Keratinocyte (primary cell): ENCODE data around the gene TRIM63.

Experiments
- EZH2 ChIP-seq: IDR thresholded peaks from one replicate; pipeline ENCODE4 v1.6.1; 2012; ENCODE audit warnings: inconsistent platforms, mild to moderate bottlenecking, low read length, moderate library complexity
- TF ChIP-seq, protein P1 (sequence below), 3 experiments: IDR thresholded peaks in 1 of 3; conservative IDR thresholded peaks in 1 of 3; optimal IDR thresholded peaks in 1 of 3; 2 replicates in 2 of 3; 3 replicates in 1 of 3; pipeline versions ENCODE3 to v1.5.1; 2011; ENCODE audit warnings: low read length in 3 of 3, mild to moderate bottlenecking in 3 of 3, moderate library complexity in 2 of 3, control low read depth in 1 of 3, inconsistent platforms in 1 of 3; ENCODE audit not compliant: insufficient read depth in 2 of 3; ENCODE audit errors: extremely low read depth in 1 of 3

DNA sequence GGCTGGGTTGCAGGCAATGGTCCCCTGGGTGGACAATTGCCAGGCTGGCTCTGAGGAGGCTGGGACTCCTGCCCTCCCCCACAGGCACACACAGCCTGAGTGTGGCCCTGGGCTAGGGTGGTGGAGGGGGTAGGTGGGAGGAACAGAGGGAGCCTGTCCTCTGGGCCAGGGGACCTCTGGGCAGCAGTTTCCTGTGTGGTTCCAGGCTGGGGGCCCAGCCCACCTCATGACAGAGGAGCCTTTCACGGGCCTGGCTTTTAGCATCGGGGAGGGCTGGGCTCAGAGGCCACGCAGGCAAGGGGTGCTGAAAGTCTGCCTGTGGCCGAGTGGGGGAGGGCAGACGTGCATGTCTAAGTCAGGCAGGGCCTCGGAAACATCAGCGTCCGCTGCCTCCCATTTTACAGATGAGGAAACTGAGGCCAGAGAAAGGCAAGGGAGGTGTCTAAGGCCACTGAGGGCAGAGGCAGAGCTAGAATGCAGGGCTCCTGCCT is 38.9 kb downstream of the TRIM63 start:
- TF ChIP-seq, protein P1, sequence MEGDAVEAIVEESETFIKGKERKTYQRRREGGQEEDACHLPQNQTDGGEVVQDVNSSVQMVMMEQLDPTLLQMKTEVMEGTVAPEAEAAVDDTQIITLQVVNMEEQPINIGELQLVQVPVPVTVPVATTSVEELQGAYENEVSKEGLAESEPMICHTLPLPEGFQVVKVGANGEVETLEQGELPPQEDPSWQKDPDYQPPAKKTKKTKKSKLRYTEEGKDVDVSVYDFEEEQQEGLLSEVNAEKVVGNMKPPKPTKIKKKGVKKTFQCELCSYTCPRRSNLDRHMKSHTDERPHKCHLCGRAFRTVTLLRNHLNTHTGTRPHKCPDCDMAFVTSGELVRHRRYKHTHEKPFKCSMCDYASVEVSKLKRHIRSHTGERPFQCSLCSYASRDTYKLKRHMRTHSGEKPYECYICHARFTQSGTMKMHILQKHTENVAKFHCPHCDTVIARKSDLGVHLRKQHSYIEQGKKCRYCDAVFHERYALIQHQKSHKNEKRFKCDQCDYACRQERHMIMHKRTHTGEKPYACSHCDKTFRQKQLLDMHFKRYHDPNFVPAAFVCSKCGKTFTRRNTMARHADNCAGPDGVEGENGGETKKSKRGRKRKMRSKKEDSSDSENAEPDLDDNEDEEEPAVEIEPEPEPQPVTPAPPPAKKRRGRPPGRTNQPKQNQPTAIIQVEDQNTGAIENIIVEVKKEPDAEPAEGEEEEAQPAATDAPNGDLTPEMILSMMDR (optimal IDR thresholded peaks at IDR 0.05 in 1 of 3, IDR thresholded peaks at IDR 0.05 in 1 of 3, conservative IDR thresholded peaks at IDR 0.05 in 1 of 3; ENCODE audit: extremely low read depth in 1 of 3, insufficient read depth in 2 of 3, low read length in 3 of 3), result no peak
- no peak for TF ChIP-seq EZH2
